IPS DF 4.7 (cell line): Measurements from ENCODE around the gene GPR161.

Experiments
- DNase-seq: peaks from one replicate; pipeline ENCODE4 v3.0.0-alpha.2; 2013; ENCODE audit warnings: low spot score; ENCODE audit errors: extremely low read depth

Gene GPR161

GRCh38 chr1:168106274-168106673 lies 30.5 kb downstream of the GPR161 start:
- no peak for DNase-seq

- DNase-seq, result no peak
These were observed 30.9 kb downstream of the GPR161 start for GRCh38 chr1:168105846-168106245.

GRCh38 chr1:168104535-168104934 lies 32.2 kb downstream of the GPR161 start:
- no peak for DNase-seq

- DNase-seq, result no peak
These were observed 34.2 kb downstream of the GPR161 start for GRCh38 chr1:168102487-168102886.

- no peak for DNase-seq
These were observed 35.4 kb downstream of the GPR161 start for GRCh38 chr1:168101336-168101735.

GRCh38 chr1:168100315-168101002 lies 36.3 kb downstream of the GPR161 start:
- DNase-seq, result no peak

- DNase-seq, result no peak
These were observed 37.4 kb downstream of the GPR161 start for GRCh38 chr1:168099337-168099801.

GRCh38 chr1:168098534-168099320 lies 38.0 kb downstream of the GPR161 start:
- DNase-seq, result no peak

- DNase-seq, result no peak
These were observed 38.7 kb downstream of the GPR161 start for GRCh38 chr1:168097921-168098528.

- no peak for DNase-seq
These were observed 40.2 kb downstream of the GPR161 start for GRCh38 chr1:168096296-168097165.

- no peak for DNase-seq
These were observed 41.3 kb downstream of the GPR161 start for GRCh38 chr1:168095476-168095875.

GRCh38 chr1:168093616-168094015 lies 43.1 kb downstream of the GPR161 start:
- no peak for DNase-seq

GRCh38 chr1:168092566-168093355 lies 44.0 kb downstream of the GPR161 start:
- peak; percentile 19 for DNase-seq

GRCh38 chr1:168091720-168092550 lies 44.8 kb downstream of the GPR161 start:
- DNase-seq, result no peak

GRCh38 chr1:168091063-168091462 lies 45.7 kb downstream of the GPR161 start:
- DNase-seq, result no peak

- DNase-seq, result no peak
These were observed 46.3 kb downstream of the GPR161 start for GRCh38 chr1:168090395-168090794.

- DNase-seq, result no peak
These were observed 46.8 kb downstream of the GPR161 start for GRCh38 chr1:168089979-168090337.

GRCh38 chr1:168089326-168089978 lies 47.3 kb downstream of the GPR161 start:
- no peak for DNase-seq
